CD4-positive, CD25-positive, alpha-beta regulatory T cell (primary cell): Measurements from ENCODE around the gene RPS6KA5. TPM values are rescaled to one million over a fixed set of nuclear protein-coding genes. Genes with fewer than 3 reads are reported as not detected.

ENCODE experiments used
- ATAC-seq, 2 donors: fragments of 150-1000 bp; cut with Tn5 transposase; one replicate each; pipeline ENCODE4 v1.10.0; 2021; ENCODE audit warnings: low read depth in 2 of 2, moderate number of reproducible peaks in 2 of 2, moderate library complexity in 1 of 2
- DNase-seq, 3 donors: peaks; one replicate each; pipeline versions ENCODE4 v3.0.0 to v3.0.0-alpha.2; 2012 to 2022; ENCODE audit warnings: mixed read lengths in 1 of 3
- H3K27ac ChIP-seq: one replicate; pipeline ENCODE4 v1.7.0; 2013; ENCODE audit warnings: mild to moderate bottlenecking, low read length; ENCODE audit not compliant: insufficient read depth, poor library complexity, severe bottlenecking
- H3K27me3 ChIP-seq: one replicate; pipeline ENCODE4 v1.7.0; 2013; ENCODE audit warnings: low read length; ENCODE audit not compliant: control insufficient read depth, insufficient read depth
- H3K36me3 ChIP-seq: one replicate; pipeline ENCODE4 v1.7.0; 2013; ENCODE audit warnings: mild to moderate bottlenecking, low read length, moderate library complexity; ENCODE audit not compliant: control insufficient read depth, insufficient read depth
- H3K4me1 ChIP-seq: 2 replicates; pipeline ENCODE4 v1.7.0; 2013; ENCODE audit warnings: mild to moderate bottlenecking, low read length; ENCODE audit not compliant: insufficient read depth, control insufficient read depth, poor library complexity, severe bottlenecking
- H3K4me3 ChIP-seq: one replicate; pipeline ENCODE4 v1.7.0; 2013; ENCODE audit warnings: low read depth, mild to moderate bottlenecking, low read length, moderate library complexity
- H3K9me3 ChIP-seq, 2 experiments: 1 replicate in 1 of 2; 2 replicates in 1 of 2; pipeline ENCODE4 v1.7.0; 2013; ENCODE audit warnings: low read length in 2 of 2, mild to moderate bottlenecking in 1 of 2, moderate library complexity in 1 of 2; ENCODE audit not compliant: control insufficient read depth in 2 of 2
- H3K27ac Mint-ChIP-seq, 3 donors: one replicate each; pipeline ENCODE4 v1.8.0; 2020 to 2022; ENCODE audit warnings: mild to moderate bottlenecking in 3 of 3, mixed read lengths in 3 of 3, moderate library complexity in 2 of 3
- H3K27me3 Mint-ChIP-seq: one replicate; pipeline ENCODE4 v1.8.0; 2022; ENCODE audit warnings: mild to moderate bottlenecking, mixed read lengths
- H3K36me3 Mint-ChIP-seq: one replicate; pipeline ENCODE4 v1.8.0; 2020; ENCODE audit warnings: mixed read lengths
- H3K4me1 Mint-ChIP-seq, 4 donors: one replicate each; pipeline ENCODE4 v1.8.0; 2020 to 2022; ENCODE audit warnings: mixed read lengths in 4 of 4, mild to moderate bottlenecking in 1 of 4
- H3K4me3 Mint-ChIP-seq, 4 donors: one replicate each; pipeline ENCODE4 v1.8.0; 2020 to 2022; ENCODE audit warnings: mild to moderate bottlenecking in 4 of 4, mixed read lengths in 4 of 4, moderate library complexity in 3 of 4
- H3K9me3 Mint-ChIP-seq, 7 donors: one replicate each; pipeline ENCODE4 v1.8.0; 2020 to 2022; ENCODE audit warnings: mixed read lengths in 7 of 7, mild to moderate bottlenecking in 3 of 7, moderate library complexity in 2 of 7
- polyA plus RNA-seq, 4 donors: library from polyadenylated mRNA; unstranded; fragments of 300-500 nt; fragmentation: Illumina TruSeq; gene quantifications; one replicate each; pipeline ENCODE4 v1.2.3, GENCODE V29; 2021
- total RNA-seq: library from RNA; stranded (reverse); gene quantifications from one replicate; pipeline ENCODE4 v1.2.3, GENCODE V29; 2022

The RPS6KA5 gene
- total and polyA plus RNA-seq, 5 donors from 2014 or later, result 20.9 to 38.2 (median 25.7) TPM

DNA sequence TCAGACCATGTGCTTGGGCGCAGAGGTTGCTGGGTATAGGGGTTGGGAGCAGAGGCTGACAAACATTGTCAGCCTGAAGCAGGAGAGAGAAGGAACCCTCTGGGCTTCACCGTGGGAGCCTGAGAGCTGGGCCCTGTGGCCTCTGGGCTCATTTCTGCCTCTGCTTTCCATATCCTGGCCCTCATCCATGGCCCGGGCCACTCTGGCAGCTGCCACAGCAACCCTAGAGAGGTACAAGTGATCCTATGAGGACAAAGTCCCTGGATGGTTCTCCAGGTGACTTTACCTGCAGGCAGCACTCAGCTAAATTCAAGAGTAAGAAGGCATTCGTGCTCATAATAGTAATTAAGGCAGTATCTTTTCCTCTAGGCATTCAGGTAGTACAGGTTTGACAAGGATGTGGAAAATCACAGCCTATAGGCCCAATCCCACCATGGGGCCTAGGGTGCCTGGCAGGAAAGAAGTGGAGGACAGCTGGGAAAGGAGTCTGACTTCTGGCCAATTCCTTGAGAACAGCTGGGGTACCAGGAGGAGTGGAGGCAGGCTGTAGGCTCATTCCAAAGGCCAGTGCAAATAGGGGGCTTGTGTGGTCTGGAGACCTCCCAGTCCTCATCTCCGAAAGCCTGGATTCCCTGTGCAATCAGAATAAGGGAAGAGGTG is 240.6 kb downstream of the RPS6KA5 start:
- DNase-seq, result no peak
- Mint-ChIP-seq H3K9me3 (peaks cover 0 to 11% (median 5%) of the 10 kb centered on the region in 7 donors), H3K4me1 (peaks cover 7 to 15% (median 10%) of the 10 kb centered on the region in 4 donors), H3K36me3 (peaks cover 4% of the 10 kb centered on the region), H3K27ac (peak overlapping the region in 1 of 3 donors; percentile 45), H3K4me3 (no peak overlapping the region), H3K27me3 (peaks cover 14% of the 10 kb centered on the region)
- no peak for ATAC-seq
- Histone ChIP-seq H3K36me3 (no peaks in the 10 kb centered on the region), H3K4me1 (peaks cover 17% of the 10 kb centered on the region), H3K27me3 (peaks cover 3% of the 10 kb centered on the region), H3K4me3 (no peak overlapping the region), H3K27ac (no peak overlapping the region), H3K9me3 (peaks cover 4 to 11% of the 10 kb centered on the region in 2 experiments)

DNA sequence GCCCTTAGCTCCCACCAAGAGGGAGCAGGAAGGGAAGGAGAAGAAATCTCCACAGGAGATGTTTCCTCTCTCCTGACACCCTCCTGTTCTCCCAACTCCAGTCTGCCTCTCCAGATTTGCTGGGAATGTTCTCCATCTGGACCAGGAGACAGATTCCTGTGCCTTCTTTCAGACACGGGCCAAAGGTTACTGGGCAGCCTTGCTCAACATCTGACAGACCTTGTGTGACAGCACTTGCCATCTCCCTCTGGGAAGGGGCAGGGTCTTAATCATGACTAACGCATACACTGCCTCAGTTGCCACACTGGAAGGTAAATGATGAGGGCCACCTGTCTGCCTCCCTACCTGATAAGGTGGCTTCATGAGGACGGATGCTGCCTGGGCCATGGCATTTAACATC is 241.7 kb downstream of the RPS6KA5 start:
- H3K27me3 Mint-ChIP-seq, result peaks cover 19% of the 10 kb centered on the region
- Histone ChIP-seq H3K36me3 (no peaks in the 10 kb centered on the region), H3K27ac (no peak overlapping the region), H3K27me3 (peaks cover 3% of the 10 kb centered on the region), H3K4me1 (peaks cover 17% of the 10 kb centered on the region), H3K9me3 (peaks cover 0 to 6% of the 10 kb centered on the region in 2 experiments), H3K4me3 (no peak overlapping the region)
- H3K4me3 Mint-ChIP-seq, result no peak overlapping the region
- H3K4me1 Mint-ChIP-seq, result peaks cover 7 to 15% (median 10%) of the 10 kb centered on the region in 4 donors
- ATAC-seq (no peak), DNase-seq (no peak)
- H3K27ac Mint-ChIP-seq, result peak overlapping the region in 1 of 3 donors; percentile 20
- peaks cover 0 to 6% (median 1%) of the 10 kb centered on the region in 7 donors for H3K9me3 Mint-ChIP-seq
- no peaks in the 10 kb centered on the region for H3K36me3 Mint-ChIP-seq

DNA sequence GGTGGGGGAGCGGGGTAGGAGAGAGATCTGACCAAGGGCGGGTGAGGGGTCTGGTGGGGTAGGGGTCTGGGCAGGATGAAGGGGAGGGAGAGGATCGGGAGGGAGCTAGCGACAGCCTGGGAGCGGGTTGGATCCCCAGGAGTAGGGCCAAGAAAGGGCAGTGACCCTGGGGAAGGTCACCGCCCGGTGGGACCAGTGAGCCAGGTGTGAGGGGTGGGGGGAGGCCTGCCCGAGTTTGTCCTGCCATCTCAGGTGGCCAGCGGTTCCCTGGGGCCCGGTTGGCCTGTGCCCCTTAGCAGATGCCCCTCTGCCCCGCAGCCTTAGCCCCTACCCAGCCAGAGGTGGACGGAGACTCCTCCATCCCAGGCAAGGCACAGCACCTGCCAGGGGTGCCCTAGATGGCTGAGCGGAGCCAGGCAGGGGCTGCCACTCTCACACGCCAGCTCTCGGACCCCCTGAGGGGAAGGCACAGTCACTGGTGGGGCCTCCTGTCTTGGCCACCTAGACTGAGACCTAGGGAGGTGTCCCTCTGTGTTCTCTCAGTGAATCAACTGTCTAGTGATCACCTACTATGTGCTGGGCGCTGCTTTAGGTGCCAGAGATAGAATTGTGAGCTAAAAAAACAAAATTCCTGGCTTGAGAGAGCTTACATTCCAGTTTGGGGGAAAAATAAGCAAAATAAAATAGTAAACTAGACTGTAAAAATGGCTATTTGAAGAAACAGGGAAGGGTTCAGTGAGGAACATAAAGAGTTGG is 243.6 kb downstream of the RPS6KA5 start:
- no peak overlapping the region for H3K27ac ChIP-seq
- Mint-ChIP-seq H3K4me1 (peaks cover 7 to 15% (median 10%) of the 10 kb centered on the region in 4 donors), H3K4me3 (peak overlapping the region; percentile 23 to 81 (median 64)), H3K27me3 (peaks cover 19% of the 10 kb centered on the region), H3K27ac (peak overlapping the region in 1 of 3 donors; percentile 25), H3K36me3 (no peaks in the 10 kb centered on the region), H3K9me3 (peaks cover 0 to 1% (median 0%) of the 10 kb centered on the region in 7 donors)
- ATAC-seq (no peak), DNase-seq (no peak)
- no peaks in the 10 kb centered on the region for H3K9me3 ChIP-seq
- H3K4me3 ChIP-seq, result no peak overlapping the region
- H3K36me3 ChIP-seq, result no peaks in the 10 kb centered on the region
- H3K27me3 ChIP-seq, result peaks cover 3% of the 10 kb centered on the region
- peaks cover 17% of the 10 kb centered on the region for H3K4me1 ChIP-seq

DNA sequence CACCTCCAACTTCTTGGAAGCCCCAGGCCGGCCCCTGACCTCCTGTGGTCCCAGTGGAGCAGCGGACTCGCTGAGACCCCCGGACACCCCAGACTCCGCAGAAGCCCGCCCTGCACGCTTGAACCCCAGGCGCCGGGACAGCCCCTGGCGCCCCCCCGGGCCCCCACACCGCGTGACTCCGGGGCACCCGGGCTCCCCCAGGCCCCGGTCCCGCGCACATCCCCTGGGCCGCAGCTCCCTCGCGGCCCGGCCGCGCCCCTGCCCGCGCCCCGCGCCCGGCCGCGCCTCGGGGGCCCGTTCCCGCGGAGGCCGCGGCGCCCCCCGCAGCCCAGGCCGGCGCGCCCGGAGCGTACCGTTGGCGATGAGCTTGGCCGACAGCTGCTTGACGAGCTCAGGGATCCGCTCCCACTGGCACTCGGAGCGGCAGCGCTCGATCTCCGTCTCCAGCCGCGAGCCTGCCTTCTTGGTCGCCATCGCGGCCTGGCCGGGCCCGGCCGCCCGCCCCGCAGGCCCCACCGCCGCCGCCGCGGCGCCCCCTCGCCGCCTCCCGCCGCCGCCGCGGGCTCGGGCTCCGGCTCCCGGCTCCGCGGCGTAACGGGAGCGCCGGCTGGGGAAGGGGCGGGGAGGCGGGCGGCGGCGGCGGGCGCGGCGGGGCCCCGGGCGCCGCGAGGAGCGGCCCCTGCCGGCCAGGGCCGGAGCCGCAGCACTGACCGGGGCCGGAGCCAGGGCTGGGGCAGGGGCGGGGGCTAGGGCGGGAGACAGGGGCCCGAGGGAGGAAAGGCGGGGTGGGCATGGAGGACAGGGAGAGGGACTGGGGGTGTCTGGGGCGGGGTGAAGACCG is 244.4 kb downstream of the RPS6KA5 start, which contains the start of gene TTC7B:
TTC7B (minus strand) TSS at position 609 of the 841 bp plus-strand sequence; CDS start at position 474, 135 bp downstream.
- Mint-ChIP-seq H3K4me1 (peaks cover 5 to 11% (median 7%) of the 10 kb centered on the region in 4 donors), H3K36me3 (no peaks in the 10 kb centered on the region), H3K27ac (peak within 1 kb of the TSS in 2 of 3 donors; percentile 27 to 55), H3K27me3 (peaks cover 19% of the 10 kb centered on the region), H3K9me3 (peaks cover 0 to 1% (median 0%) of the 10 kb centered on the region in 7 donors), H3K4me3 (peak within 1 kb of the TSS; percentile 32 to 84 (median 82))
- no peaks in the 10 kb centered on the region for H3K9me3 ChIP-seq
- ATAC-seq (peak; percentile 21 to 43), DNase-seq (peak in 1 of 3 donors; percentile 7)
- H3K27ac ChIP-seq, result no peak within 1 kb of the TSS
- H3K4me1 ChIP-seq, result peaks cover 12% of the 10 kb centered on the region
- H3K36me3 ChIP-seq, result no peaks in the 10 kb centered on the region
- no peak within 1 kb of the TSS for H3K4me3 ChIP-seq
- peaks cover 3% of the 10 kb centered on the region for H3K27me3 ChIP-seq

DNA sequence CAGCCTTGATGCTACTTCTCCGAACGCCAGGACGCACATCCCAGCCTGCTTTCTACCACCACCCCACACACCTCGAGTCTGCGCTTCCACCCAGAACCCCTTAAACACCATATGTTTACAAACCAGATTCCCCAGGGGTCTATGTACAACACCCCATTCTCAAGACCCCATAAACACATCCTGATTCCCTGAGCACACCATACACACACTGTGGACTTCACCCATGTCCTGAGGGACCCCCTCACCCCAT is 244.9 kb downstream of the RPS6KA5 start:
- Histone ChIP-seq H3K9me3 (no peaks in the 10 kb centered on the region), H3K27me3 (peaks cover 3% of the 10 kb centered on the region), H3K27ac (no peak overlapping the region), H3K36me3 (no peaks in the 10 kb centered on the region), H3K4me3 (no peak overlapping the region), H3K4me1 (peaks cover 7% of the 10 kb centered on the region)
- peak overlapping the region in 2 of 3 donors; percentile 27 to 55 for H3K27ac Mint-ChIP-seq
- peaks cover 0 to 1% (median 0%) of the 10 kb centered on the region in 7 donors for H3K9me3 Mint-ChIP-seq
- peaks cover under 1 to 5% (median 3%) of the 10 kb centered on the region in 4 donors for H3K4me1 Mint-ChIP-seq
- DNase-seq (no peak), ATAC-seq (no peak)
- H3K4me3 Mint-ChIP-seq, result peak overlapping the region; percentile 32 to 84 (median 74)
- H3K27me3 Mint-ChIP-seq, result peaks cover 16% of the 10 kb centered on the region
- H3K36me3 Mint-ChIP-seq, result no peaks in the 10 kb centered on the region

DNA sequence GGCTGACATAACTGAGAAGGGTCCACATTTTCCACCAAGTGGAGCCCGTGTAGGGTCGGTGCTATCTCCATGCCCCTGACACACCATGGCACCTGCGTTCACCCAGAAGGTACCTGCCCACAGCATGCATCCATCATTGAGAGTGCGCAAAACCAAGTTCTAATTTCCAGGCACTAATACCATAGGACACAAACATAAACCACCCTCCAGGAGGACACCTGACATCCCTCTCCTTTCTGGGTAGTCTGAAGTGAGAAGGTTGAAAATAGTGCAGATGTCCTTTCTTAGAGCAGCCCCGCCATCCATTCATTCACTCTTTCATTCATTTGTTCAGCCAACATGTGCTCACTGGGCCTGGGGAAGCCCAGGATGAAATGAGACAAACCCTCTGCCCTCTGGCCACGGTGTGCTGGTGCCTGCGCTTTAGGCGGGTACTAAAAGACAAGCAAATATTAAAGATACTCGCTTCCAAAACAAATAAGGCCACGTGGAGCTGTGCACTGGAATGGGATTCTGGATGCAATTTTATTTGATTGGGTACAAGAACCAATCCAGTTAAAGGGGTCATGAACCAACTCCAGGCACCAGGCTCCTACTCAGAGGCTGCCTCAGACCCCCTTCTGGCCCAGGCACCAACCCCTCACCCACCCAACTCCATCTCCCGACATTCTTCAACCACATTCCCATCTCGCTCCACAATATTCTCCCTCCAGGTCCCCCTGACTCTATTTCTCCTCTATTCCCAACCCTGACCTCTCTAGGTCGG is 245.5 kb downstream of the RPS6KA5 start:
- H3K4me3 Mint-ChIP-seq, result peak overlapping the region; percentile 40 to 84 (median 74)
- no peaks in the 10 kb centered on the region for H3K36me3 ChIP-seq
- peaks cover 3% of the 10 kb centered on the region for H3K27me3 ChIP-seq
- peaks cover 7% of the 10 kb centered on the region for H3K4me1 ChIP-seq
- DNase-seq (no peak), ATAC-seq (no peak)
- no peaks in the 10 kb centered on the region for H3K36me3 Mint-ChIP-seq
- peak overlapping the region; percentile 27 to 60 (median 55) for H3K27ac Mint-ChIP-seq
- H3K27me3 Mint-ChIP-seq, result peaks cover 14% of the 10 kb centered on the region
- no peaks in the 10 kb centered on the region for H3K9me3 ChIP-seq
- H3K9me3 Mint-ChIP-seq, result peaks cover 0 to 1% (median 0%) of the 10 kb centered on the region in 7 donors
- H3K27ac ChIP-seq, result no peak overlapping the region
- H3K4me1 Mint-ChIP-seq, result peaks cover 0 to 5% (median 2%) of the 10 kb centered on the region in 4 donors
- no peak overlapping the region for H3K4me3 ChIP-seq

DNA sequence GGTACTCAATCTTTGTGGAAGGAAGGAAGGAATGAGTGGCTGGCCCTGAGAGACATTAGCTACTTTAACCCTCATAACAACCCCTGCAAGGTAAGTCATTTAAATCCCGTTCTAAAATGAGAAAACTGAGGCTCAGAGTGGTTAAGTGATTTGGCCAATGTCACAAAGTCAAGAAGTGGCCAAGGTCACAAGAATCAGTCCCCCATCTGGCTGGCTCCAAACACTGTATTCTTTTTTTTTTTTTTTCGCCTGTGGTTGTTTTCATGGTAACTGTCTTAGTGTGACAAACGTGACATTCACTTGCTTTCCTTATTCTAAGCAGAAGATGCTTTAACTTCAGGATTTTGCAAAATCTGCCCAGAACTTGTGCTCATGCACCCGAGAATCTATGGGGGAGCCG is 247.0 kb downstream of the RPS6KA5 start:
- Histone ChIP-seq H3K36me3 (no peaks in the 10 kb centered on the region), H3K27me3 (peaks cover 3% of the 10 kb centered on the region), H3K9me3 (no peaks in the 10 kb centered on the region), H3K4me1 (peaks cover 7% of the 10 kb centered on the region), H3K27ac (no peak overlapping the region), H3K4me3 (no peak overlapping the region)
- ATAC-seq, result no peak
- H3K4me3 Mint-ChIP-seq, result peak overlapping the region in 1 of 4 donors; percentile 66
- H3K9me3 Mint-ChIP-seq, result peaks cover 0 to 1% (median 0%) of the 10 kb centered on the region in 7 donors
- H3K36me3 Mint-ChIP-seq, result no peaks in the 10 kb centered on the region
- peaks cover 0 to 5% (median 2%) of the 10 kb centered on the region in 4 donors for H3K4me1 Mint-ChIP-seq
- H3K27me3 Mint-ChIP-seq, result peaks cover 14% of the 10 kb centered on the region
- no peak overlapping the region for H3K27ac Mint-ChIP-seq
- no peak for DNase-seq
